Ishikawa (cell line): ENCODE results near the gene S1PR2.

Experiments
- CEBPB ChIP-seq: IDR thresholded peaks from 2 replicates; pipeline ENCODE4 v1.6.1; 2012
- CREB1 ChIP-seq: IDR thresholded peaks from 2 replicates; pipeline ENCODE4 v1.6.1; 2012; ENCODE audit warnings: low read depth
- REST ChIP-seq: IDR thresholded peaks from 2 replicates; pipeline ENCODE4 v1.6.1; 2012; ENCODE audit warnings: low read depth, mild to moderate bottlenecking
- TAF1 ChIP-seq: IDR thresholded peaks from 2 replicates; pipeline ENCODE4 v1.6.1; 2012; ENCODE audit warnings: low read depth, mild to moderate bottlenecking
- TCF12 ChIP-seq: IDR thresholded peaks from 2 replicates; pipeline ENCODE4 v1.6.1; 2012; ENCODE audit warnings: low read depth
- TEAD4 ChIP-seq: IDR thresholded peaks from 2 replicates; pipeline ENCODE4 v1.6.1; 2012
- YY1 ChIP-seq: IDR thresholded peaks from 2 replicates; pipeline ENCODE4 v1.6.1; 2012; ENCODE audit warnings: low read depth

GRCh38 chr19:10180459-10180858, 50.7 kb downstream of the S1PR2 start:
- TF ChIP-seq CREB1 = no peak
- no peak for TF ChIP-seq REST
- no peak for TF ChIP-seq TAF1
- TF ChIP-seq CEBPB = no peak
- TF ChIP-seq TCF12 = no peak
- no peak for TF ChIP-seq YY1
- TF ChIP-seq TEAD4 = no peak
